Dendritic cell treated with granulocyte-macrophage colony-stimulating factor and Interleukin-4, amounts not matched to agents 40 ng/mL and 50 ng/mL, for 4 days (primary cell): Measurements from ENCODE around the gene GNA12.

Experiments used
- H3K27ac Mint-ChIP-seq: one replicate; pipeline ENCODE4 v1.8.0; 2022; ENCODE audit warnings: mild to moderate bottlenecking, mixed read lengths
- H3K27me3 Mint-ChIP-seq: one replicate; pipeline ENCODE4 v1.8.0; 2022; ENCODE audit warnings: mild to moderate bottlenecking, mixed read lengths
- H3K36me3 Mint-ChIP-seq: one replicate; pipeline ENCODE4 v1.8.0; 2022; ENCODE audit warnings: low read depth, mixed read lengths
- H3K4me1 Mint-ChIP-seq: one replicate; pipeline ENCODE4 v1.8.0; 2022; ENCODE audit warnings: low read depth, mixed read lengths
- H3K4me3 Mint-ChIP-seq: one replicate; pipeline ENCODE4 v1.8.0; 2022; ENCODE audit warnings: mild to moderate bottlenecking, moderate library complexity, mixed read lengths
- H3K9me3 Mint-ChIP-seq: one replicate; pipeline ENCODE4 v1.8.0; 2022; ENCODE audit warnings: mixed read lengths
- intact Hi-C: fragments of 100-400 bp; cut with micrococcal nuclease; formaldehyde crosslinking; loops from one replicate; pipeline ENCODE4 v1.15.0; 2022

The GNA12 gene

DNA sequence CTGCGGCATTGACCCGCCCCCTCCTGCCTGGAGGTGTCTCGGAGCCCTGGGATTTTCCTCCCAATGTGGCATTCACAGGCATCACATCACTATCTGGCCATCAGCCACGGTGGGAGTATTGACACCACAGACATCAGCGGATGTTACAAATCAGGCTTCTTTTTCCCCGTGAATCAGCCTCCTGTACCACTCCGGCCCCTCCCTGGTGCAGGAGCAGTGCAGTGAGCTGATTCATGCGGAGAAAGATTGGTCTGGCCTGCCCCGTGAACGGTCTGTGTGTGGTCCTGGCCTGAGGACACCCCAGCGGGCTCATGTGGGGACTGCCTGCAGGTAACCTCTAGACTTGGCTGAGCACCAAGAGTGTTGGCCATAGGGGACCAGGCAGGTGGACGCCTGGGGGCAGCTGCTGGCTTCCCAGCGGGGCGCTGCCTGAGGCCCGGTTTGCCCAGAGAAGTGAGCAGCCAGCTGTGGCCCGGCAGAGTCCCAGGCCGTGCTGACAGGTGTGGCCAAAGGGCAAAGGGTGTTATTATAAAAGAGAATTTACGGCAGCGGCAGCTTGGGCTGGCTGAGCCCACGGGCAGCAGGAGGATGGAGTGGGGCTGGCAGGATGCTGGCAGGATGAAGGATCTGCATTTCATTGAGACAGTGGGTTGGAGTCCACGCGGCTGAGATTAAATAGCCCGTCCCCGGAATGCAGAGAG, 32.1 kb upstream of the GNA12 start:
- Mint-ChIP-seq H3K4me1 (peaks cover 8% of the 10 kb centered on the region), H3K4me3 (no peak overlapping the region), H3K27me3 (peaks cover 45% of the 10 kb centered on the region), H3K36me3 (no peaks in the 10 kb centered on the region), H3K27ac (no peak overlapping the region), H3K9me3 (peaks cover 8% of the 10 kb centered on the region)
- intact Hi-C loops = no loop called here

DNA sequence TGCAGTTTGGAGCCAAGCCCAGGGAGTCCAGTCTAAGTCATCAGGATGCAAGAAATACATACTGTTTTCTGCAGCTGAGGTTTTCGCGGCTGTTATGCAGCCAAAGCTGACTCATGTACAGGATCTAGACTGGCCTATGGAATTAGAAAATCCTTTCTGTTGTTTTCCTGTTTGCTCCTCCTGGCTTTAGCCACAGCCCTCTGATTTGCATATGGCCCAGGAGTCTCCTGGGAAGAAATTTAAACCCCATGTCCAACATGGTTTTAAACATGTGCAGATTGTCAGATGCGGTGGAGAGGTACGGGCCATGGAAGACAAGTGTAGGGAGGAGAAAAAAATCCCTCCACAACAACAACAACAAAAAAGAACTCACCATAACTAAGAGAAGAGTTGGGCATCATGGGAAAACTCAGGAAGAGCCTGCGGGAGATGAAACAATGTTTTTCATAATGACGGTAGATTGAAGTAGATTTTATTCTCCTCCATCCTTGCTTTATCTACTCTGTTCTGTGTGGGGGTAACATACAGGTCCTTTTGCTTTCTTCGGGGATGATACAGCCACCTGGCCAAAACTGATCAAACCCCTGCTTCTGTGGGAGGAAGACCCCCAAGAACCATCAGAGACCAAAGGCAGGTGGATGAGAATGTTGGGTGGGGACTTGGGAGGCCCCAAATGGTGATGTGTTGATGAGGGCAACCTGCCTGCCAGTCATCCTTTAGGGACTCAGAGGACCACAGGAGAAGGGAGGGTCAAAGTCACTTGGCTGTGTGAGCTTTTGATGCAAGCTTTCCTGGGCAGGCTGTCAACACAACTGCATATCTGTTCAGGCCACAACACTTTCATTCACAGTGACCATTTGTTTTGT, 29.8 kb upstream of the GNA12 start:
- Mint-ChIP-seq H3K4me3 (no peak overlapping the region), H3K27ac (peak overlapping the region; percentile 69), H3K36me3 (no peaks in the 10 kb centered on the region), H3K4me1 (peaks cover 19% of the 10 kb centered on the region), H3K9me3 (peaks cover 8% of the 10 kb centered on the region), H3K27me3 (peaks cover 44% of the 10 kb centered on the region)
- intact Hi-C loops = no loop called here

DNA sequence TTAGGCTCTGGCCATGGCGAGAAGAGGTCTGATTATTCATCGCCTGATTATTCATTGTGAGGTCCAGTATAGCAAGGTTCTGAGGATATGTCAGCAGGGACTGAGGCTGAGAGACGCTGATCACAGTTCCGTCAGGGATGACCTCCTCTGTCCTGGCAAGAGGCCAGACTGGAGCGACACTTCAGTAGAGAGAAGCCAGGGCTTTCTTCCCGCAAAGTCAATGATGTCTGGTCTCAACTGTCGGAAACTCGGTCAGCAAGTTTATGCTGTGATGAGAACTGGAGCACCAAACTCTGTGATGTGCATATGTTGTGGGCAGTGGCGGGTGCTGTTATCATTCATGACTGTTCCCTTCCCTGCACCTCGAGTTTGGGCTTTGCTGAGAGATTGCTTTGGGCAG, 29.0 kb upstream of the GNA12 start:
- Mint-ChIP-seq H3K27ac (peak overlapping the region; percentile 69), H3K4me3 (no peak overlapping the region), H3K36me3 (no peaks in the 10 kb centered on the region), H3K9me3 (peaks cover 8% of the 10 kb centered on the region), H3K27me3 (peaks cover 38% of the 10 kb centered on the region), H3K4me1 (peaks cover 19% of the 10 kb centered on the region)
- intact Hi-C loops = no loop called here

DNA sequence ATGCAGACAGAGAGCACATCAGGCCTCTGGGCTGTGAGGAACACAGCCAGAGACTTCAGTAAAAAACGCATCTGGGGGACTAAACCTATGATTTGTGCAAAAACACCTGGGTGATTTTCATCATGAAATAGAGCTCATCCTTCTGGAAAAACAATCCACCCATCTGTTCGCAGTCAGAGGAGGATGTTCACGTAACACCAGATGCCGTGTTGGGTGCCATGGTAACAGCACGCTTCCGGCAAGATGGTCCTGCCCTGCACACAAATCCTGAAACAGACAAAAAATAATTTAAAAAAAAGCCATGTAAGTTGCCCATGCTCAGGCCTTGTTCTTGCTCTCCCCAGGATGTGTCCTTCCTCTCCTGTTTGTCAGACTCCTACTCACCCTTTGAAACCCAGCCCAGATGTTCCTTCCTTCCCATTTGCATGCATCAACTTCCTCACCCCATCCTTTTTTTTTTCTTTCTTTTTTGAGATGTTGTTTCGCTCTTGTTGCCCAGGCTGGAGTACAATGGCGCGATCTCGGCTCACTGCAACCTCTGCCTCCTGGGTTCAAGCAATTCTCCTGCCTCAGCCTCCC, 28.3 kb upstream of the GNA12 start:
- Mint-ChIP-seq H3K27ac (no peak overlapping the region), H3K27me3 (peaks cover 38% of the 10 kb centered on the region), H3K9me3 (peaks cover 8% of the 10 kb centered on the region), H3K4me3 (no peak overlapping the region), H3K36me3 (no peaks in the 10 kb centered on the region), H3K4me1 (peaks cover 19% of the 10 kb centered on the region)
- intact Hi-C loops = no loop called here

DNA sequence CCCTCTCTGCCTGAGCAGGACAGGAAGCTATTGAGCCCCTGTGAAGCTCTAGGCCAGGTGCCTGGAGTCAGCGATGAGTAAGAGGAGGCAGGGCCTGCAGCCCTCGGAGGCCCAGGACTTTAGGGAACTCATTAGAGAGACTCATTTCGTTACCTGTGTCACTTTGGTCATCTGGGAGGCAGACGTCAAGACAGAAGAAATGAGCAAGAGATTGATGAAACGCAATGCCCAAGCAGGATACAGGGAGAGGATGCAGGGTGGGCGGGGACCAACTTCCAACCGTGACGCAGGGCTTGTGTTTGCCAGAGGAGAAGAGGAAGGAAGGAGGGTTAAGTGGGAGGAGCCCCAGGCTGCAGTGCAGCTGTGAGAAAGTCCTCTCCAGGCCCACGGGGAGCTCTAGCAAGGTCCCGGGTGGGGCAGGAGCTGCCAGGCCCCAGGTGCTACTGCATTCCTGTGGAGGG, 26.4 kb upstream of the GNA12 start:
- peak overlapping the region; percentile 65 for H3K27ac Mint-ChIP-seq
- H3K4me3 Mint-ChIP-seq = peak overlapping the region; percentile 27
- peaks cover 19% of the 10 kb centered on the region for H3K4me1 Mint-ChIP-seq
- H3K27me3 Mint-ChIP-seq = peaks cover 51% of the 10 kb centered on the region
- intact Hi-C loops = no loop called here
- H3K36me3 Mint-ChIP-seq = no peaks in the 10 kb centered on the region
- peaks cover 8% of the 10 kb centered on the region for H3K9me3 Mint-ChIP-seq

DNA sequence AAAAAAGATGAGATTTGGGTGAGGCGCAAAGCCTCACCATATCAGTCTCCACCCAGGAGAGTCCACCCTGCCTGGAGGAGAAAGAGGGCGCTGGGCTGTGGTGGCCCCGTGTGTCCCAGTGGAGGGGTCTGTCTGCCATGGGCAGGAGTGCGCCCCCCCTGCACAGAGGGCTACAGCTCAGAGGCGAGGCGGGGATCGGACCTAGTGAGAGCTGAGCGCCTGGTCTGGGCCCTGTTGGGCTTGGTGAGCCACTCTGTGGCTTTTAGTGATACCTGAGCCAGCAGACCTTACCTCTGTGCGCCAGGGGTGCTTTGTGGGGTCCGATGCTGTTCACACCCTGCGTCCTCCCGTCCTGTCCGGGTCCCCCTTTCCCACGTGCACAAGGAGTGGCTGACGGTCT, 25.9 kb upstream of the GNA12 start:
- Mint-ChIP-seq H3K27me3 (peaks cover 49% of the 10 kb centered on the region), H3K27ac (peak overlapping the region; percentile 65), H3K36me3 (no peaks in the 10 kb centered on the region), H3K9me3 (peaks cover 8% of the 10 kb centered on the region), H3K4me1 (peaks cover 21% of the 10 kb centered on the region), H3K4me3 (no peak overlapping the region)
- intact Hi-C loops = loop anchor here (10.0 kb wide), 1 partner anchor 435 kb away; the partner anchor contains the start of gene SDK1

DNA sequence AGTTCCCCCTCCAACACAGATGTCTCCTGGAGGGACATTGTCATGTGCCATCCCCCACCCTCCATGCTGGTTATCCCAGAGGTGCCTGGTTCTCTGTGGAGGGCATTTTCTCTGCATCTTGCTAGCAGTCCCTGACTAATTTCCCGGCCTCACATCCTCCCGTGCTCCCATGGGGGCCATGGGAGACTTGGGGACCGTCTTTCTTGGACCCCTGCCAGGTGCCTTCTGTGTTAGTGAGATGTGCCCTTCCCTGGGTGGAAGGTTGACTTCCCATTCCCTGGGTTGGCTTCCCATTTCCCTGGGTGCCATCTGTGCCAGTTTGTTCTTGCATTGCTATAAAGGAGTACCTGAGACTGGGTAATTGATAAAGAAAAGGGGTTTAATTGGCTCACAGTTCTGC, 22.5 kb upstream of the GNA12 start:
- no peak overlapping the region for H3K4me3 Mint-ChIP-seq

DNA sequence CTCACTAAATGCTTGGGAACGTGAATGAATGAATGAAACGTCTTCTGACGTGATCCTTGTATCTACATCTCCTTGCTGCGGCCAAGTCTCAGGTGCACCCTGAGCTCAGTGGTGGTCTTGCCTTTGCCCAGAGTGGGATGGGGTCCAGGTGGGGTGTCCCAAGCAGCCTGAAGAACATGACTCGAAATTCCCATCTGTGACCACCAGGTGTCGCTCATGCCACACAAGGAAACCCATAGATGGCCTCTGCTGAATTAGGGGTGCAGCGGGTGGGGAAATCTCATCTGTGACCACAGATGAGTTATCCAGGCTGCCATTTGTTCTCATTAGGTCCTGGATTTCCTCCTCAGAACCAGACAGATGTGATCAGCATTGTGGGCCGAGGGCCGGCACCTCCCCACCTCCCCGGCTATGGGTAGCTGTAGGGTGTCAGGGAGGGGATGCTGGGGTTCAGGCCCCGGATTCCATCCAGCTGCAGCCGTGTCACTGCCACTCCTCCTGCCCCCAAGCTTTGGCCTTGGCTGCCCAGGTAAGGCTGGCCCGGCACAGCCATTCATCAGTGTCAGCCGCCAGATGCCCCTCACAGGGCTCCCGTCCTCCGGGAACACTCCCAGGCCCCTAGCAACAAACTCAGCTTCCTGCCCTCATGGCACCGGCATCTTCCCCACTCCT, 21.0 kb upstream of the GNA12 start:
- H3K4me3 Mint-ChIP-seq = no peak overlapping the region
- H3K4me1 Mint-ChIP-seq = peaks cover 30% of the 10 kb centered on the region
- H3K36me3 Mint-ChIP-seq = no peaks in the 10 kb centered on the region
- no peaks in the 10 kb centered on the region for H3K9me3 Mint-ChIP-seq
- intact Hi-C loops = loop anchor here (2.0 to 10.0 kb wide), 2 partner anchors 290 to 440 kb away; partner anchors contain the start of gene SDK1
- H3K27me3 Mint-ChIP-seq = peaks cover 27% of the 10 kb centered on the region
- H3K27ac Mint-ChIP-seq = peak overlapping the region; percentile 98

More for the DNA sequence above, 22.5 kb upstream of the GNA12 start:
- no peaks in the 10 kb centered on the region for H3K36me3 Mint-ChIP-seq
- peaks cover 24% of the 10 kb centered on the region for H3K27me3 Mint-ChIP-seq
- intact Hi-C loops = loop anchor here (10.0 kb wide), 1 partner anchor 438 kb away; the partner anchor contains the start of gene SDK1
- no peak overlapping the region for H3K27ac Mint-ChIP-seq
- peaks cover 40% of the 10 kb centered on the region for H3K4me1 Mint-ChIP-seq
- no peaks in the 10 kb centered on the region for H3K9me3 Mint-ChIP-seq

DNA sequence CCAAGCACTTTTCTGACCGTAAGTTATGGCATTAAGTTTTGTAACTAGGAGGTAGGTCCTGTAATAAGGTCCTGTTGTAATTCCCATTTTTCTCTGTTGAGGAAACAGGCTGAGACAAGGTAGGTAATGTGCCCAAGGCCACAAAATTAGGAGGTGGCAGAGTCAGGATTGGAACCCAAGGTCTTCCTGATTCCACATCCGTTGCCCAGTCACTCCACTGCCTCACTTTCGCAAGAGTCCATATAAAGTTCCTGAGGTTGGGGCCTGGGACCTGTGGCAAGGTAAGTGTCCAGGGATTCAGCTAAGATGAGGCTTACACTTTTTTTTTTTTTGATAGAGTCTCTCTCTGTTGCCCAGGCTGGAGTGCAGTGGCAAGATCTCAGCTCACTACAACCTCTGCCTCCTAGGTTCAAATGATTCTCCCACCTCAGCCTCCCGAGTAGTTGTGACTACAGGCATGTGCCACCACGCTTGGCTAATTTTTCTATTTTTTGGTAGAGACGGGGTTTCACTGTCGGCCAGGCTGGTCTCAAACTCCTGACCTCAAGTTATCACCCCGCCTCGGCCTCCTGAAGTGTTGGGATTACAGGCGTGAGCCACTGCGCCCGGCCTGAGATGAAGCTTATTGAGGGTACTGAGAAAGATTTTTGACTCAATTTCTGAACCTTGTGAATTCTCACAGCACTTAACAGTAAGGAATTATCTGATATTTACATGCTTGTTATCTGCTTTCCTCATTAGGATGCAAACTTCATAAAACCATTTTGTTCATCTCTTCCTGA, 20.3 kb upstream of the GNA12 start:
- no peaks in the 10 kb centered on the region for H3K9me3 Mint-ChIP-seq
- peaks cover 29% of the 10 kb centered on the region for H3K4me1 Mint-ChIP-seq
- peak overlapping the region; percentile 98 for H3K27ac Mint-ChIP-seq
- H3K27me3 Mint-ChIP-seq = peaks cover 32% of the 10 kb centered on the region
- H3K4me3 Mint-ChIP-seq = peak overlapping the region; percentile 74
- intact Hi-C loops = loop anchor here (2.0 to 10.0 kb wide), 2 partner anchors 290 to 440 kb away; partner anchors contain the start of gene SDK1
- no peaks in the 10 kb centered on the region for H3K36me3 Mint-ChIP-seq

DNA sequence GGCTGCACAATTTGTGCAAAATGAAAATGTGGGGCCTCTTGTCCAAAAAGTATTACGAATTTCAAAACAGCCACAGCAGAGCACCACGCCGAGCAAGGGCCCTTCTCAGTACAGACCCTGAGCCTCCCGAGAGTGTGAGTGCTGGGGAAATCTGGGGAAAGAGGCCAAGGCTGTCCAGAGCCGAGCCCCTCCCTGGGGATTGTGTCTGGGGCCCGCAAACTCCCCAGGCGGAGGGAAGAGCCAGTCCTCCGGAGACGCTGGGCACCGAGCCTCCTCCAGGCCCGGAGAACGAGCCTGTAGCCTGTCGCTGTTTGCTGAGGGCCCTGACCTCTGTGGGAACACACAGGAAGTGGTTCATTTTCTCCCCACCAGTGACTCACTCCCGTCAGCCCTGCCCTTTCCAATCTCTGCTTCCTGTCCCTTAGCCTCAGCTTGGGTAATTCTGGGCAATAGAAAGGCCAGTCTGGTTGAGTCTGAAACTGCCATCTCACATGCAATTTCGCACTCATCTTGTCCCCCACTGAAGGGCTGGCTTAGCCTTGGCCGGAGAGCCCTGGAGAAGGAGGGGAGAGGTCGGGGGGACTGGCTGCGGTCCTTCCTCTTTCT, 19.5 kb upstream of the GNA12 start:
- Mint-ChIP-seq H3K27ac (peak overlapping the region; percentile 98), H3K4me1 (peaks cover 29% of the 10 kb centered on the region), H3K36me3 (no peaks in the 10 kb centered on the region), H3K4me3 (peak overlapping the region; percentile 74), H3K9me3 (no peaks in the 10 kb centered on the region), H3K27me3 (peaks cover 34% of the 10 kb centered on the region)
- intact Hi-C loops = loop anchor here (1.0 to 10.0 kb wide), 3 partner anchors 19 to 441 kb away; partner anchors contain the start of genes GNA12 and SDK1

DNA sequence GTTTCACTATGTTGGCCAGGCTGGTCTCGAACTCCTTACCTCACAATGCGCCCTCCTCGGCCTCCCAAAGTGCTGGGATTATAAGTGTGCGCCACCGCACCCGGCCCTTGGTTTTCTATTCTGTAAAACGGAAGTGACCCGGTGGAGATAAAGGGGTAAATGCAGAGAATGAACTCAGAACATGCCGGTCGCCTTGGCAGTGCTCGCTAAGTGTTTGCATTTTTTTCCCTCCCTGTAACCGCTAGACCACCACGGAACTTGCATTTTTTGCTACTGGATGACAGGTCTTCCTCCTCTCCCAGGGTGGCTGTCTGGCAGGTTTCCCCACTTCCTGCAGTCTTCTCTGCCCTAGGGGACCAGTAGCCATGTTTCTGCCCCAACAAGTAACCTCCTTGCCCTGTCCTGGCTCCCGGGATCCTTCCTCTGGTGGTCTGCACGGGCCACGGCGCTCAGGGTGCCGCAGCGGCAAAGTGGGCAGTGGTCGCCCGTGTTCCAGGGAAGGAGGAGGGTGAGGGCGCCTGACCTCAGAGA, 18.8 kb upstream of the GNA12 start:
- peak overlapping the region; percentile 98 for H3K27ac Mint-ChIP-seq
- H3K9me3 Mint-ChIP-seq = no peaks in the 10 kb centered on the region
- H3K4me1 Mint-ChIP-seq = peaks cover 29% of the 10 kb centered on the region
- intact Hi-C loops = loop anchor here (1.0 to 10.0 kb wide), 2 partner anchors 19 to 442 kb away; partner anchors contain the start of genes GNA12 and SDK1
- H3K4me3 Mint-ChIP-seq = no peak overlapping the region
- peaks cover 39% of the 10 kb centered on the region for H3K27me3 Mint-ChIP-seq
- H3K36me3 Mint-ChIP-seq = no peaks in the 10 kb centered on the region

DNA sequence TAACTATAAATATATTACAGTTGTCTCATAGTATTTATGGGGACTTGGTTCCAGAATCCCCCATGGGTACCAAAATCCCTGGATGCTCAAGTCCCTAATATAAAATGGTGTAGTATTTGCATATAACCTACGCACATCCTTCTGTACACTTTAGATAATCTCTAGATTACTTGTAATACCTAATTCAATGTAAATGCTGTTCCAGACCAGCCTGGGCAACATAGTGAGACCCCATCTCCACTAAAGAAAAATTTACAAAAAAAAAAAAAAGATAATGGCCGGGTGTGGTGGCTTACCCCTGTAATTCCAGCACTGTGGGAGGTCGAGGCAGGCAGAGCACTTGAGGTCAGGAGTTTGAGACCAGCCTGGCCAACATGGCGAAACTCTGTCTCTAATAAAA, 17.4 kb upstream of the GNA12 start:
- Mint-ChIP-seq H3K27ac (no peak overlapping the region), H3K27me3 (peaks cover 35% of the 10 kb centered on the region)
- intact Hi-C loops = loop anchor here (10.0 kb wide), 1 partner anchor 443 kb away; the partner anchor contains the start of gene SDK1

More for the DNA sequence above, 17.4 kb upstream of the GNA12 start:
- no peaks in the 10 kb centered on the region for H3K36me3 Mint-ChIP-seq
- no peak overlapping the region for H3K4me3 Mint-ChIP-seq
- H3K4me1 Mint-ChIP-seq = peaks cover 33% of the 10 kb centered on the region
- no peaks in the 10 kb centered on the region for H3K9me3 Mint-ChIP-seq
